ENCODE measurements around the gene TMEM141.

The TMEM141 gene

GRCh38 chr9:136814725-136815421 lies 23.7 kb downstream of the TMEM141 start:
- no peak for DNase-seq (ENCODE audit: low read depth)

DNA sequence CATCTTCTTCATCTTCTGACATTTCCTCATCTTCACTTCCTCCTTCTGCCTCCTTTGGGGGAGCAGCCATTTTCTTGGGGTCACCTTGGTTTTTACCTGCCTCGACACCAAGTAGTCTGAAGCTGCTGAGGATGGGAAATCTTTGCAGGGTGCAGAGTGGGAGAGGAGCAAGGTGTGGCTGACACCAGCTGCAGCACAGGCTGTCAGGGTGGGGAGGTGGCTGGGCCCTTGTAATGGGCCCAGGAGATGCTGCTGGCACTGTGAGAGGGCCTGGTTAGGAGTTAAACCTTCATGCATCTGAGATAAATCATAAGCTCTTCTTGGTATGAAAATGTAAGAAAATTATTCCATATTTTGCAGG lies 24.3 kb downstream of the TMEM141 start:
- no peak for DNase-seq (ENCODE audit: low read depth)

DNA sequence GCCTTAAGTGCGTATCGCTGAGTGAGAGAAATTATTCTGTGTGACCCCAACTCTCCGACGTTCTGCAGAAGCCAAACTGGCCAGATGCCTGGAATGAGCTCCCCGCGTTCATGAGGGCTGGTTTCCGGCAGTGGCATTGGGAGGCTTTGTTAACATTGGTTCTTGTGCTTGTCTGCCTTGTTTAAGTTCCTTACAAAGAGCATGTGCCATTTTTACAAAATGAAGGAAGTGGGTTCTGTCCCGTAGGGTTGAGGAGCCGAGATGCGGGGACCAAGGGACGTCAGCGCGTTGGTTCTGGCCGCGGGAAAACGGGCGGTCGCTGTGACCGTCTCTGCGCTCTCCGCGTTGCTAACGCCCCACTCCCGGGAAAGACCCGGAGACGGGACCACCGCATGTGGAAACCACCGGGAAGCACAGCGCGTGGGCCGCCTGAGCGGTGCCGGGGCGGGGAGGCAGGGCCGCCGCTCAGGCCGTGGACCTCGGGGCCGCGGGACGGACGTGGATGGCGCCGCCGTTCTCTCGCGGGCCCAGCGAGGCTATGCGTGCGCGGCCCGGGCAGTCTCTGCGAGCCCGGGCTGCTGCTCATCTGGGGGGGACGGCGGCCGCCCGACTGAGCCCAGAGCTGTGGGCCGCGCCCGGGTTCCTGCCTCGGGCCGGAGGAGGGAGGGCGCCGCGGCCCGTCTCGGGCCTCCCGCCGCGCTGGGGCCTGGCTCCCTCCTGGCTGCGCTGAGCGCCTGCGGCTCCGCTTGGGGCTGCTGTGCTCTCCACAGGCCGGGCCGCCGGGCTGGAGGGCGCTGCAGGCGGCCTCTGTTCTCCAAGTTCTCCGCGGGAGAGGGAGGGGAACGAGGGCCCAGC lies 30.1 kb downstream of the TMEM141 start:
- DNase-seq (ENCODE audit: low read depth), result no peak

GRCh38 chr9:136821826-136822544 lies 30.8 kb downstream of the TMEM141 start:
- no peak for DNase-seq (ENCODE audit: low read depth)

DNA sequence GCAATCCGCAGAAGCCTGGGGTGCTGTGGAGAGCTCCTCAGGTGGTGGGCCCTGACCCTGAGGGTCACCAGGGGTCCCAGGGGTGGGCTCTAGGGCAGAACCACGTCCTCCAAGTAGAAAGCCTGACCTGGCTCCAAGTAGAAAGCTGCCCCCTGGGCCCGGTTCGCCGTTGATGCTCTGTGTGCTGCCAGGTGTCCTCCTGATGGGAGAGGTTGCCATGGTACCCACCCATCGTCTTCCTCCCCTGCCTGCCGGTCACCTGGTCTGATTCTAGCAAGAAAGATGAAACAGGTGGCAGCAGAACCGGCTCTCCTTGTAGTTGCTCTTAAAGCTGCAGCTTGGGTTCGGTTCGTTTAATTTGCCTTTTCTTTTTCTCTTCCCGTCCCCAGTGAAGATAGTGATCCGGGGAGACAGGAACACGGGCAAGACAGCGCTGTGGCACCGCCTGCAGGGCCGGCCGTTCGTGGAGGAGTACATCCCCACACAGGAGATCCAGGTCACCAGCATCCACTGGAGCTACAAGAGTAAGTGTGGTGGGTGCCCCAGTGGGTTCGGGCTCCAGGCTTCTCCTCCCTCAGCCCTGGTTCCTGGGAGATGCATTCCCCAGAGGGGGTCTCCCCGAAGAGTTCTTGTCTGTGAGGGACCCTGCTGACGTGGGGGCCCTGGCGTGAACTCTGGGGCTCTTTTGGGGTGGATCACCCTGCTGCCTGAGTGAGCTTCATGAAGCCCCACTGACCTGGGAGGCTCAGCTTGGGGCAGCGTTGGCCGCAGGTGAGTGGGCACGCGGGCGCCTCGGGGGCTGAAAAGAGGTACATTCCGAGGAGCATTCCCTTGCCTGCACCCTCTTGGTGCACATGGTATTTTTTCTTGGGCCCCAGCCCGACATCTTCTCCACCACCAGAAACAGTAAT lies 32.2 kb downstream of the TMEM141 start:
- DNase-seq (ENCODE audit: low read depth), result no peak

DNA sequence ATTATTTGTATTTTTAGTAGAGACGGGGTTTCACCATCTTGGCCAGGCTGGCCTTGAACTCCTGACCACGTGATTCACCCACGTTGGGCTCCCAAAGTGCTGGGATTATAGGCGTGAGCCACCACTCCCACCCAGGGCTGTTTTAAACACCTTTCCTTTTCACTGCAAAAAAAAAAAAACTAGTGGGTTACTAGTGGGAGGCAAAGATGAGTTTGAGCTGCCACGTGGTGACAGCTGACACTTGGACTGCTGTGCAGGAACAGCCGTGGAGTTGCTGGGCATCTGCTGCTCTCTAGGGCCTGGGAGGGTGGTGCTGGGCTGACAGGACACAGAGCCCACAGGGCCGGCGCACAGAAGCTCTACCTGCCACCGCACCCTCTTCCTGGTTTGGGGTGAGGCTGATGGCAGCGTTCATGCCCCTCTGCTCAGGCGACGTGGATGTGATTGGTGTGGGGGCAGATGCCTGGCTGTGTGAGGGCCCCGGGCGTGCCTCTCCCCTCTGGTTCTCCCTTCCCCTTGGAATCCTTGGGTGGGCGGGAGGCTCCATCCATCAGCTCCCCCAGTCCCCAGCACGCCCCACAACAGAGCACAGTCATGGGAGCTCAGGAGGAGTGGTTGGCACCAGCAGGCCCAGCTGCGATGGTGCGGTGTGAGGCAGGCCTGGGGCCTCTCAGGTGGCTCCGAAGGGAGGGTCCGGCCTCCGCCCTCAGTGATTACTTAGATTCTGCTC lies 33.5 kb downstream of the TMEM141 start:
- DNase-seq (ENCODE audit: low read depth), result no peak

- no peak for DNase-seq (ENCODE audit: low read depth)
These were observed 34.4 kb downstream of the TMEM141 start for GRCh38 chr9:136825295-136826187.

- no peak for DNase-seq (ENCODE audit: low read depth)
These were observed 35.0 kb downstream of the TMEM141 start for GRCh38 chr9:136826188-136826541.

DNA sequence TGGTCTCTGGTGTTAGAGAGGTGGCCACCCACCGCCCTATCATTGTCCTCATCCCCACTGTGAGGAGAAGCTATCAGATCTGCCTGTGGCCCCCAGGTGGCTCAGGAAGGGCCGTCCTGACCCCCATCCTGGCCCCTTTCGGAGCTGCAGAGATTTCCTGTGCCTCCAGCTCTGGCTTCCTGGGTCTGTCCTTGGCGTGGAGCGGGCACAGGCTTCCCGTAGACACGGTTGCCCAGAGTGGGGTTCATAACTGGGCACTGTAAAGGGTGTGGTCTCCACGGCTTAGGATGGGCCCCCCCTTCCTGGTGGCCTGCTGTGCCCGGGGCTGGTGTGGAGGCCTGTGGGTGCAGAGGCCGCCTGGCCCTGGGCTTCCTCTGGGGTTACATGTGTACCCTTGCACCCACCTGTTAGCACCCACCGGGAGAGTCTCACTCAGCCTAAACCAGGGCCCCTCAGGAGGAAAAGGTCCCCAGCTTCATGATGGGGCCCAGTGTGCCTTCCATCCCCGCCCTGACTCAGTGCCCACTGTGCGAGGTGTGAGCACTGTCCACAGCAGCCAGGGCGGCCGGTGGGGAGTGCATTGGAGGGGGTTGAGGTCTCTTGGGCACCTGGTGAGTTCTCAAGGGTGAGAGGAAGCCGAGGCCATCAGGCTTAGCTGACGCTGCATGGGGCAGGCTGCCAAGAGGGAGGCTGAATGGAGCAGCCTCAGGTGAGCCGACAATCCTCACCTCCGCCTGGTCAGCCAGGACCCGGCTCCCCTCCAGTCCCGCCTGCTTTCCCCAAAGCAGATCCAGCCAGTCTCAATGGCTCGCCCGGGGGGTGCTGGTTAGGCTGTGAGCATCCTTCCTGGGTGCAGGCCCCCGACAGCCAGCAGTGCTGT lies 35.8 kb downstream of the TMEM141 start:
- no peak for DNase-seq (ENCODE audit: low read depth)

GRCh38 chr9:136827794-136828473 lies 36.8 kb downstream of the TMEM141 start:
- DNase-seq (ENCODE audit: low read depth), result no peak

GRCh38 chr9:136828474-136829140 lies 37.5 kb downstream of the TMEM141 start:
- DNase-seq (ENCODE audit: low read depth), result no peak

- no peak for DNase-seq (ENCODE audit: low read depth)
These were observed 38.3 kb downstream of the TMEM141 start for GRCh38 chr9:136829412-136829811.

- no peak for DNase-seq (ENCODE audit: low read depth)
These were observed 39.1 kb downstream of the TMEM141 start for GRCh38 chr9:136829981-136830885.

- no peak for DNase-seq (ENCODE audit: low read depth)
These were observed 40.0 kb downstream of the TMEM141 start for GRCh38 chr9:136831002-136831719.

GRCh38 chr9:136831720-136832104 lies 40.6 kb downstream of the TMEM141 start:
- DNase-seq (ENCODE audit: low read depth), result no peak

- DNase-seq (ENCODE audit: low read depth), result no peak
These were observed 41.4 kb downstream of the TMEM141 start for GRCh38 chr9:136832581-136832980.

All from activated T-cell treated with anti-CD3 and anti-CD28 coated beads for 1 hour (primary cell).